Midbrain (tissue), 1 donor: ENCODE results near the gene HOXD9.

ENCODE experiments used
- DNase-seq: peaks from one replicate; lab custom pipeline; 2025; lab: John Stamatoyannopoulos, UW

Gene HOXD9

DNA sequence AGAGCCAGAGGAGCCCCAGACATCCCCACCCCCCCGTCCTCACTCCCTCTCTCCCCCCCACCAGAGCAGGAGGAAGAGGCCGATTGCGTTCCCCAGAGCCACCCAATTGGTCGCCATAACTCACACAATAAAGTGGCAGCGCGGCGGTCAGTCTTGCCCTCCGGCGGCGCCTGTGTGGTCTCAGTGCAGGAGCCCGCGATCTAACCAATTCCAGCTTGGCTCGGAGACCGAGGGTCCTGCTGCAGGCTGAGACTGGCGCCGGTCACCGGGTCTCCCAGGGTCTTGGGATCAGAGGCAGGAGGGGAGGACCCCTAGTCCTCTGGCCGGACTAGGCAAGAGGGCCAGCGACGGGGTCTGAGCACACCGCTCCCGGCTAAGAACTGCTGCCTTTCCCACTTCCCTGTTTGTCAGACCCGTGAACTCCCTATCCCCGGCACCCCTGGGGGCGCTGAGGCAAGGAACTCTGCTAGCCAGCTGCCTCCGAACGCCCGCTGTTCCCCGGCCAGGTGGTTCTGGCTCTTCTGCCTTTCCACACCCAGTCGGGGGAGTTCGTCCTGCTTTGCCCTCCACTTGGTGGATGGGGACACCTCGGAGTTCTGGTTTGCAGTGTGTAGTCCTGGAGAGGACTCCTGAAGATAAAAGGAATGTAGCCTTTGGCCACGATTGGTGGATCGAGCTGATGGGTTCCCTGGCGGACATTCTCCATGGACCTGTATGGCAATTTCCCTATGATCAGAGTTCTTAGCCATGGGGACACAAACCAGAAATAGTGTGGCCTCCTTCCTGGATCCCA lies 24.0 kb upstream of the HOXD9 start:
- no peak for DNase-seq

DNA sequence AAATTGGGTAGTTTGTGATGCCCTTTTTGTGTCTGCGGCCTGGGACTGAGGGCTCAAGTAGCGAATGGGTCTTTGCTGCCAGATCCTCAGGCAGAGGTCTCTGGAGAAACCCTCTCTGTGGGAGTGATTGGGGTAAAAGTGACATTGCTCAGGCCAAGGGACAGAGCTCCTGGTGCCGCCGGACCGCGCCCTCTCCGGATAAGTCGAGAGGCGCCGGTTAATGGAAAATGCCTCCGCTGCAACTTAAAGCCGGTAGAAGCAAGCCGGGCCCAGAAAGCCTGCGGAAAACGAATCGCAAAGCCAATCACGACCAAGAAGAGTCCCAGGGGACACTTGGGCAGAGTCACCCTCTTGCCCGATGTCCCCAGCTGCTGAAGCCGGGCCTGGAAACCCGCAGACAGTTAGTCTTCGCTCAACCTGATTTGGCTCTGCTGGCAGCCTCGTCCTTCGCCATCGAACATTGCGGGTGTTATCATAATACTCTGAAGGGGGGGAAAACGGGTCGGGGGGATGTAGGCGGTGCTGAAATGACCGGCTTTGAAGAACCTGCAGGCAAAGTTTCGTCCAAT lies 23.3 kb upstream of the HOXD9 start:
- DNase-seq: no peak

DNA sequence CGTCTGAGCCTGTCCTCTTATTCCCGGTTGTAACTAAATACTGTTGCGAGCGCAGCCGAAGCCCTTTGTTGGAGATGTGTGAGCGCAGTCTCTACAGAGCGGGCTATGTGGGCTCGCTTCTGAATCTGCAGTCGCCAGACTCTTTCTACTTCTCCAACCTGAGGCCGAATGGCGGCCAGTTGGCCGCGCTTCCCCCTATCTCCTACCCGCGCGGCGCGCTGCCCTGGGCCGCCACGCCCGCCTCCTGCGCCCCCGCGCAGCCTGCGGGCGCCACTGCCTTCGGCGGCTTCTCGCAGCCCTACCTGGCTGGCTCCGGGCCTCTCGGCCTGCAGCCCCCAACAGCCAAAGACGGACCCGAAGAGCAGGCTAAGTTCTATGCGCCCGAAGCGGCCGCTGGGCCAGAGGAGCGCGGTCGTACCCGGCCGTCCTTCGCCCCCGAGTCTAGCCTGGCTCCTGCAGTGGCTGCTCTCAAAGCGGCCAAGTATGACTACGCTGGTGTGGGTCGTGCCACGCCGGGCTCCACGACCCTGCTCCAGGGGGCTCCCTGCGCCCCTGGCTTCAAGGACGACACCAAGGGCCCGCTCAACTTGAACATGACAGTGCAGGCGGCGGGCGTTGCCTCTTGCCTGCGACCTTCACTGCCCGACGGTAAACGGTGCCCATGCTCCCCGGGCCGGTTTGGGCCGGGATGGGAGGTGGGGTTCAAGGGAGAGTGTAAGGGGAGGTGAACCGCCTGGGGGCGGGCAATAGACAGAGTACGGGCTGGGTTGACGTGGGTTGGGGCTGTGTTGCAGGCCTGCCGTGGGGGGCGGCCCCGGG lies 22.6 kb upstream of the HOXD9 start, which contains the start of gene HOXD12:
Gene HOXD12, plus strand, starts transcription at position 68 of the 819 bp plus-strand sequence. Its CDS starts 7 bp downstream, at position 75.
- DNase-seq: no peak

DNA sequence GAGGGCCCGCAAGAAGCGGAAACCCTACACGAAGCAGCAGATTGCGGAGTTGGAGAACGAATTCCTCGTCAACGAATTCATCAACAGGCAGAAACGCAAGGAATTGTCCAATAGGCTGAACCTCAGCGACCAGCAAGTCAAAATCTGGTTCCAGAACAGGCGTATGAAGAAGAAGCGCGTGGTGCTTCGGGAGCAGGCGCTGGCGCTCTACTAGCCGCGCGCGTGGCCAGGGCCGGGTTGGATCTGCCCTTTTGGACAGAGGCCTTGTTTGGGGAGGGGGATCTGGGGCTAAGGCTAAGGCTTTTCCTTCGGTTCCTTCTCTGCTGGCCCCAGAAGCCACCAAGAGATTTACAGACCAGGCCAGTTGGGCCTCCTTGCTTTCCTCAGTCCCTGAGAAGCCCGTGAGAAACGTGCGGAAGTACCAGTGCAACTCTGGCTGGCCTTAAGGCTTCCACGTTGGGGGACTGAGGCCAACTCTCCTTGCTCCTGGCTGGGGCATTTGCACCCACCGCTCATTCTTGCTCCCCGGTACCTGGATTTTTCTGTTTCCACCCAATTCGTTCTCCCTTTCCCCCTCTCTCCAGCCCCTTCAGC lies 21.9 kb upstream of the HOXD9 start:
- no peak for DNase-seq

DNA sequence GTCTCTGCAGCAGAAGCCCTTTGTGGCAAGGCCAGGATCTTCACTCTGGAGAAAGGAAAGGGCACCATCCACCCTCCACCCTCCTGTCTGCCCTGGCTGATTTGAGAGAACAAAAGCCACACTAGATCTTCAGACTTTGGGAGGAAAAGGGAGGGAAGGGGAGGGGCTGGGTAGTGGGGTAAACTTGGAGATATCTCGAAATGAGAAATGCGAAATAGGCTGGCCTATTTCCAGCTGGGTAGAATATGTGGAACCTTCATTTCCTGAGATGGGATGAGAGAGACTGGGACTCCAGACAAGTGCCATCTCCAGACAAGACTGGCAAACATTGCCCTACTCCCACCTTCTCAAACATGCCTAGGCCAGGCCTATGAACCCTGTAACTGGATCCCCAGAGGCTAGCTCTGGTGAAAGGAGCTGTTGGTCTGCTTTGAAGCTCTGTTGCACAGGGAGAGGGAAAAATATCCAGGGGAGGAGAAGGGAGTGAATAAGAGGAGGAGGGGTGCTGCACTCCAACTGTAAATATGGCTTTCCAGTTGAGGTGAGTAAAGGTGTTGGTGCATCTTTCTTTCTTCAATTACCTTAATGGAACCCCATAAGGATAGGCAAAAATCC lies 21.2 kb upstream of the HOXD9 start:
- DNase-seq: no peak

DNA sequence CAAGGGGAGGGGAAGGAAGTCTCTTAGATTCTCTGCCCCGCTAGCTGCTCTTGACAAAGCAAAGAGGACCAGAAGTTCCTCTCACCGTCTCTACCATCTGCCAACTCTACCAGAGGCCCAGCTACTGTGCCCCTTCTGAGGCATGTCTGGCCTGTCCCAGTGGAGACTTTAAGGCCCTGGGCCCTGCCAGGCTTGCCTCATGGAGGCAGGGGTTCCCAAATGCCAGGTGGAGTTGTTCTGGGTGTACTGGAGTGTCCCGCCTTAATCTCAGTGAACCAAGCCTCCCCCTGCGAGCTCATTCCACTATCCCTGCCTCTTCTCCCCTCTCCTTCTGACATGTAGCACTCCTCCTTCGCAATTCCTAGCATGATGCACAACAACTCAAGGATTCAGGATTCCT lies 20.7 kb upstream of the HOXD9 start:
- no peak for DNase-seq

DNA sequence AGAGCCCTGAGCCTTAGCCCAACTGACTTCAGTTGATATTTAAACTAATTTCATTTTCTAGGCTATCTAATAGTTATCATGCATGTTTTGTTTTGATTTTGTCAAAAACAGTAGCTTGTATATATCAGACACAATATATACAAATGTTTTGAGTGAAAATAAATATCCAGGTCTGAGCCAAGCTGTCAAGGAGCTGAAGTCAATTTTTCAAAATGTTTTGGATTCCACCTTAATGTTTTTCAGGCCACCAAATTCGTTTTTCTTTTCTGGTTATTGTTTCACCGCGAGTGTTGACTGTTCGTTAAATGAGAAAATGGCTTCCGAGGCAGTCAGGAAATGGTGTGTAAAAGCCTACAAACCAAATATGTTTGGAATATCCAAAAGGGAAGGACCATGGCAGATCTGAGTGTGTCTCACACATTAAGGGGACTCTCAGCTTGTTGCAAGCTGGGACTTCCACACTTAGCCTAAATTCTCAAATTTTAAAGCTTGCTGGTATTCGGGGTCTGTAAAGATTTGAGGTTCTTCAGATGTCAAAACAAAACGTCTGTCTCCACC lies 20.1 kb upstream of the HOXD9 start:
- no peak for DNase-seq

DNA sequence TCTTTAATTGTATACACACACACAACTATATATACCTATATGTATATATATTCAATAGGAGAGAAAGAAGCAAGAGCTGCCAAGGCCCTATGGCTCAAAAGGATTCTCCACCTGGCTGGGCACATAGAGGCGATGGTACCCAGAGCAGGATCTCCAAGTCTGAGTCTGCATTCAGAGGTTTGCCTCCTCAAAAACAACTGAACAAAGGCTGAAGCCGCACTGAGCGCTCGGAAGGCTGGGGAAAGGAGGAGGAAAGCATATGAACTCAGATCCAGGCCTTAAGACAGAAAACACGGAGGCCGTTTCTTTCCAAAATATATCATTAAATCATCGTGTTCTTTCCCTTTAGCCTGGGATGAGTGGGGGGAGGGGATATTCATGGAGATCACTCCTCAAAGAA lies 19.3 kb upstream of the HOXD9 start:
- no peak for DNase-seq

DNA sequence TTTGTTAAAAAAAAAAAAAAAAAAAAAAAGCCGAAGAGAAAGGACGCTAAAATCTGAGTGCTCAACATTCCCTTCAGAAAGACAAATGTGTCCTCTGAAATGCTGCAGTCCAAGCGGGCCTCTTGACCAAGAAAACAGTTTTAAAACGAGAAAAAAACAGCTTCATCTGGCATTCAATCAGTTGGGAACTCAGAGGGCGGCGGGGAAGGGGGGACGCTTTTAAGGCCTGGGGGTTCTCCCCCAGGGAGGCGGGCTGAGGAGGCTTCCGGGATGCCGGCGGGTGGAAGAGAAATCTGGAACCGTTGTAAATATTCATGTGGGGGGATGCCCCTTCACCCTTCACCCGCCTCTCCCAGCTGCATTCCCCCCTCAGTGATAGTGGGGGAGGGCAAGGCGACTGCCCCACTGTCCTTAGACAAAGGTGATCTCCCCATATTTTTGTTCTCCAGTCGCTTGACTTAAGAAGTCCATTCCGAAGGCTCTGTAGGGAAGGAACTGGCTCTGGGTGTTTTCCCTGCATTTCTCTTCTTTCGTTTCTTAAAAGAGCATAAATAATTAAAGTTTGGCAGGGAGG lies 18.7 kb upstream of the HOXD9 start:
- DNase-seq: no peak

DNA sequence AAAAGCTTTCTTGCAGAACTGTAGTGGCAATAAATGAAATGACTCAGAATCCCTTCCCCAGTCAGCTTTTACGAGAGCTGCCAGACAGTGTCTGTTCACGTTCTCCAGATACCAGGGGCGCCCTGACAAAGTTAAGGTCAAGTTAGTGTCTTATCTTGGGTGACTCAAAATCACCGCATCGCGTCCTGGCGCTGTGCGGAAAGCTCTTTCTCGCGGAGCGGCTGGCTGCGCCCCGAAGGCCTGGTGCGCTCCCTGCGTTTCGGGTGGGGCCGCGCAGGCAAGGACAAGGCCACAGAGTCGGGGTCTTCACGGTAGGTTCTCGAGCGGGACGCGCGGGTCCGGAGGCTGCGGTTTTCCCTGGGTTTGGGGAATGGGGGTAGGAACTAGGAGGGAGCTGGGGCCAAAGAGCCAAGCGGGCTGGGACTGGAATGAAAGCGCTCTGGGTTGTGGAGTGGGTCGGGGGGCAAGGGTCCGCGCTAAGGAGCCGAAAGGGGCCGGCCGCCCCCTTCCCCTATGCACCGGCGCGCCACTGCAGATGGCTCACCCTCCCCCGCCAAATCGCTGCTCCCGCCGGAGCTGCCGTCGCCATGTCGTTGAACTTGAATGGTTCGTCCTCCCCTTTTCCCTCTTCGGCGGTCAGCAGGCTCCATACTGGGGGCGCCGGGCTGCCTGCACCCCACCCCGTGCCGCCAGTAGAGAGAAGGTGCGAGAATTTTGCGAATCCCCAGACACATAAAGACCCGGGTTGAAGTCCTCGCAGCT lies 18.0 kb upstream of the HOXD9 start:
- DNase-seq: no peak

DNA sequence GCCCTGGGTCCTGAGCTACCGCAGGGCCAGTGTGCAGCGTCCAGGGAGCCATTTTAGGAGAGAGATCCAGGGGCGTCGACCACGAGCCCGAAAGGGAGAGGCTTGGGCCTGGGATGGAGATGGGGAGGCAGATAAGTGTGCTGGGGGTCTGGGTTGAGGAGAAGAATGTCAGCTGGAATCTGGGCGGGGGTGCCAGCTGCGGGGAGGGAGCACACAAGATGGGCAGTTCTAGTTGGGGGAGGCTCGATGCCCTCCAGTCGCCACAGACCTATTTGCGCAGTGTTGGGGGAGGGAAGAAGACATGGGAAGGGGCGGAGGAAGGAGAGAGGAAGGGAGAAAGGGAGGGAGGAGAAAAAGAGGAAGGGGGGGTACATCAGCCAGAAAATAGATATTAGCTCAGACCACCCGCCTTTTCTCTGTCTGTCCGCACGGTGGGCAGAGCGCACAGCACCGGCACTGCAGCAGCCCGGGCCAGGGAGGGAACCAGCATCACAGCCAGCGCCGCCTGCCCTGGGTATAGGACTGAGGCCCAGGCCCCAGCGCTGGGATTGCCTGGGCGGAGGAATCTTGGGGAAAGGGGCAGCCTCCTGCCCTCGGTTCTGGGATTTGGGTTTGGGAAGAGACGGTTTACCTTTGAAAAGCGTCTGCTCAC lies 17.3 kb upstream of the HOXD9 start:
- no peak for DNase-seq

DNA sequence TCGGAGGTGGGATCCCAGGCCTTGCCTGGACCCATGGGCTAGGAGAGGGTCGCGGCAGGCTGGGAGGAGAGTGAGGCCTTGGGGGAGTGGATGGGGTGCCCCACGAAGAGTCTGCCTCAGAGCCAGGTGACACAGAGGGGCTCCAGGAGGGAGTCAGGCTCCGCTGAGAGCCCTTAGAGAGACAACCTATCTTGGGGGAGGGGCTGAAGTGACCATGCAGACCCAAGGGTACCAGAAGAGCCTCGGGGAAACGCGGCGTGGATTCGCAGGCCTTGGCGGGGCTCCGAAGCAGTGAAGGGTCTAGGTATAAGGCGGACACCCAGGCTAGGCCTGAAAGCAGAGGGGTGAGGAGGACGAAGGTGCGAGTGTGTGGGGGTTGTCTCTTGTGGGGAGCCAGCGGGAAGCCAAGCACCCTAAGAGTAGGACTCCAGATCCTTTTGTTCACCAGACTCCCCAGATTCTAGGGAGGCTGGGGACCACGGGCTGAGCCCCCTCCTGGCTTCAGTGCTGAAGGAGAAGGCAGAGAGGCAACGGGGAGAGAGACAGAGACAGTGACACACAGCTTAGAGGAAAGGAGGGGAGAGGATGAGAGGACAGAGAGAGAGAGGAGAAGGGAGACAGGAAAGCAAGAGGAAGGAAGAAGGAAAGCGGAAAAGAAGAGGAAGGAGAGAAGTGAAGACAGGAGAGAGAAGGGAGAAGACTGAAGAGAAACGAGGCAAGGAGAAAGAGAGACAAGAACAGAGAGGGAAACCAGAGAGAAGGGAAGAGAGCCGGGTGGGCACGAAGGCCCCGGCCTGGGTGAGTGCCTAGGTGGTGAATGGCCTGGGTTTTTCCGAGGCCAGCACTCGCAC lies 16.6 kb upstream of the HOXD9 start:
- DNase-seq: no peak

DNA sequence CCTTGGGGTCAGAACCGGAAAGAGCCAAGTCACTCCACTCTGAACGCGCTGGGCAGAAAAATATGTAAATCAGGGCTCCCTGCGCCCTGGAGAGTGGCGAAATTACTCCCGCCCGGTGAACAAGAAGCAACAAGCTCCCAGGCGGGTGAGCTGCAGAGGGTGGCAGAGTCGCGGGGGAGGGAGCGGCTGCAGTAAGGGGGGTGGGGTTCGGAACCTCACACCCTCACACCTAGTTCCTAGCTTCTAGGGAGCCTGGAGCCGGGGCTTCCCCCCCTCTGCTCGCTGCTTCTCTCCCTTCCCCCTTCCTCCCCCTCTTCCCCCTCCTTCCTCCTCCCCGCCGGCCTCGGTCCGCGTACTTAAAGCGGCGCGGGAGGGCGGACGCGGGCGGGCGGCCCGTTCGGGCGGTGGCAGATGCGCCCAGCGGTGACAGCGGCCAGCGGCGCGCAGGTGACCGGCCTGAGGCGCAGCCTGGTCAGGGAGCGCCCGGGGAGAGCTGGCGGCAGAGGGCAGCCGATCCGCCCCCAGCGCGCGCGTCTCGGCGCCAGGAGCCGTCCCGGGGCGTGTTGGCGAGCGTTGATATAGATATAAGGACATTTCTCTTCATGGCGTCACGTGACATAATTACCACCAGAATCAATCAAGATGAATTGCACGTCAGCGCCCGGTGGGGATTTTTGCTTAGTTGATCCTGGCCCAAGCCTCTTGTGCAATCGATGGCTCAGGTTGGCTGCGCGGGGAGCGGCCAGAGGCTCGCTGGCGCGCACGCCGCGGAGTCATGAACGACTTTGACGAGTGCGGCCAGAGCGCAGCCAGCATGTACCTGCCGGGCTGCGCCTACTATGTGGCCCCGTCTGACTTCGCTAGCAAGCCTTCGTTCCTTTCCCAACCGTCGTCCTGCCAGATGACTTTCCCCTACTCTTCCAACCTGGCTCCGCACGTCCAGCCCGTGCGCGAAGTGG lies 15.7 kb upstream of the HOXD9 start, which contains the start of gene HOXD11:
Gene HOXD11, plus strand, starts transcription at position 700 of the 959 bp plus-strand sequence. Its CDS starts 76 bp downstream, at position 776.
- no peak for DNase-seq

DNA sequence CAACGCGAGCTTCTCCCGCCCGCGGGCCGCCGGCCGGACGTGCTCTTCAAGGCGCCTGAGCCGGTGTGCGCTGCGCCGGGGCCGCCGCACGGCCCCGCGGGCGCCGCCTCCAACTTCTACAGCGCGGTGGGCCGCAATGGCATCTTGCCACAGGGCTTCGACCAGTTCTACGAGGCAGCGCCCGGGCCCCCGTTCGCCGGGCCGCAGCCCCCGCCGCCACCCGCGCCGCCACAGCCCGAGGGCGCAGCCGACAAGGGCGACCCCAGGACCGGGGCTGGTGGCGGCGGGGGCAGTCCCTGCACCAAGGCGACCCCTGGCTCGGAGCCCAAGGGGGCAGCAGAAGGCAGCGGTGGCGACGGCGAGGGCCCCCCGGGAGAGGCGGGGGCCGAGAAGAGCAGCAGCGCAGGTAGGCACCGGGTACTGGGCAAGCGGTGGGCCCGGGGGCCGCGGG lies 14.8 kb upstream of the HOXD9 start:
- DNase-seq: no peak

DNA sequence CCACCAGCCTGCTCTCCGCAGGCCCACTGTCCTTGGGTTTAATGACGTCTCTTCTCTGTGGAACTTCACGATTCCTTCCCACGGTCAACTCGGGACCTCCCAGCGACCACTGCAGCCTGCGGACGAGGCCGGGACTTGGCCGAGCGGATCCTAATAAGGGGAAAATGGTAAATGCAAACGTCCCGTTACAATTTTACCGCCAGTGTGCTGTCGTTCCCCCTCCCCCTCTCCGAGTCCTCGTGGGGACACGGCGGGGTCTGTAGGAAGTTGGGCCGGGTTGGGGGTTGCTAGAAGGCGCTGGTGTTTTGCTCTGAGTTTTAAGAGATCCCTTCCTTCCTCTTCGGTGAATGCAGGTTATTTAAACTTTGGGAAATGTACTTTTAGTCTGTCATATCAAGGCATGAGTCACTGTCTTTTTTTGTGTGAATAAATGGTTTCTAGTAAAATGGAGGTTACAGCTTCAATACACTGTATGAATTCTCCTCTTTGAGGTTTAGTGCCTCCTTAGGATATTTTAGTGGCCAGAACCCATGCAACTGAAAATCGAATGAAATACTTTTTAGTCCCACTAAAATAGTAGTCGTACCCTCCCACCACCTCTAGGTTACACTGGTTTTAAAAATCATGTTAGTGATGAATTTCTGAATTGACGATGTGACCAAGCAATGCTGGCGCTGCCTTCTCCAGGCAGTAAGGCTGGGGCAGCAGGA lies 13.2 kb upstream of the HOXD9 start:
- no peak for DNase-seq

DNA sequence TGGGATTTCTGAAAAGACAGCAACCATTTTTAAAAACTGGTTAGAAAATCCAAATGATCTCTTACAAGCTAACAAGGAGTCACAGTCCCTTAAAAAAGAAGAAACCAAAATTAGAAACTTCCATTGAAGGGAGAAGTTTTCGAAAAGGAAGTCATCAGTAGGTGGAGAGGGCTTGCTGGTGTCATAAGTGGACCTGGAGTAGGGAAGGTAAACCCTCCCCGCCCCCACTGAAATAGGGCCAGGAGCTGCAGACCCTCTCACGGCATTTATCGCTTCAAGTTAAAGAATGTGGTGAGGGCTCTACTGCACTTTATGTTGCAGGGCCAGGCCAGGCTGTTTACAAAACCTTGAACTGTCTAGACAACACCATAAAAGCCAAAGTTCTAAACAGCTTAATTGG lies 12.6 kb upstream of the HOXD9 start:
- DNase-seq: no peak
